Breast epithelium (tissue), 4 donors: ENCODE data around the gene TANK. TPM values are rescaled to one million over a fixed set of nuclear protein-coding genes. Genes with fewer than 3 reads are reported as not detected.

Experiments
- DNase-seq, 2 donors: peaks; one replicate each; pipeline ENCODE4 v3.0.0-alpha.2; 2019; ENCODE audit warnings: low spot score in 2 of 2
- H3K27ac ChIP-seq, 2 donors: fragments of 200-600 bp; sonication (generic) in 1 of 2; one replicate each; pipeline ENCODE4 v1.5.1; 2016 to 2019; ENCODE audit warnings: mild to moderate bottlenecking in 1 of 2
- H3K27me3 ChIP-seq, 2 donors: fragments of 200-600 bp; sonication (generic) in 1 of 2; one replicate each; pipeline versions ENCODE4 v1.5.1 to v1.6.0; 2017 to 2019; ENCODE audit warnings: control low read depth in 1 of 2, mild to moderate bottlenecking in 1 of 2
- H3K36me3 ChIP-seq: fragments of 200-600 bp; one replicate; pipeline ENCODE4 v1.5.1; 2019
- H3K4me1 ChIP-seq, 2 donors: fragments of 200-600 bp; sonication (generic); one replicate each; pipeline ENCODE4 v1.5.1; 2016 to 2019; ENCODE audit warnings: control low read depth in 1 of 2
- H3K4me3 ChIP-seq, 3 donors: fragments of 200-600 bp; sonication (generic); 1 replicate in 2 of 3; 2 replicates in 1 of 3; pipeline ENCODE4 v1.5.1; 2016 to 2019; ENCODE audit warnings: mild to moderate bottlenecking in 3 of 3, moderate library complexity in 2 of 3
- H3K9me3 ChIP-seq, 2 donors: fragments of 200-600 bp; sonication (generic) in 1 of 2; one replicate each; pipeline ENCODE4 v1.5.1; 2016 to 2019; ENCODE audit warnings: control low read depth in 1 of 2
- POLR2A ChIP-seq: fragments of 450-650 bp; IDR thresholded peaks from one replicate; pipeline ENCODE4 v1.6.1; 2016; ENCODE audit warnings: antibody characterized with exemption, mild to moderate bottlenecking, moderate library complexity
- POLR2AphosphoS5 ChIP-seq, 3 donors: sonication (generic); formaldehyde crosslinking; IDR thresholded peaks; one replicate each; pipeline ENCODE4 v1.6.1; 2017; ENCODE audit warnings: antibody characterized with exemption in 3 of 3
- intact Hi-C: fragments of 100-400 bp; cut with DNase I; formaldehyde crosslinking; loops from one replicate; pipeline ENCODE4 v1.15.1; 2023; ENCODE audit warnings: low total_unique reads
- total RNA-seq, 3 donors: library from RNA; depleted of rRNA; stranded (reverse); fragments of >200 nt; gene quantifications; one replicate each; pipeline ENCODE4 v1.1.0, GENCODE V29; 2016
- TF ChIP-seq, protein P1 (sequence below), 3 donors: fragments of 450-650 bp; IDR thresholded peaks; one replicate each; pipeline ENCODE4 v1.5.1; 2016 to 2017; ENCODE audit warnings: antibody characterized with exemption in 3 of 3, mild to moderate bottlenecking in 3 of 3, moderate library complexity in 3 of 3

Gene TANK
- total RNA-seq, 3 donors from 2014 or later, result 128 to 242 (median 166) TPM

DNA sequence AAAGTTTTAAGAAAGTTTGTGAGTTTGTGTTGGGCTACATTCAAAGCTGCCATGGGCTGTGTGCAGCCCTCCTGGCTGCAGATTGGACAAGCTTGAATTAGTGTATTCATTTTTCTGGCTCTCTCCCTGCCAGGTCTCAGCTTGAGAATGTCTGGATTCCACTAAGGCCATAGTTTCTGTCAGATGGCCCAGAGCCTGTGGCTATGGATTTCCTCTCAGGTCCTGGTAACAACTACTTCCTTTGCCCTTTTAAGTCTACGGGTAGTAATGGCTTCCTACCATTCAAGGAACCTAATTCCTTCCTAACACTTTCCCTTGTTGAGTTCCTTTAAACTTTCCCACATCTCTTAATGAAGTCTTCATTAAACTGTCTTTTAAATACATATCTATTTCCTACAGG, 123.7 kb downstream of the TANK start:
- H3K4me1 ChIP-seq, result no peaks in the 10 kb centered on the region
- TF ChIP-seq POLR2AphosphoS5 (IDR thresholded peaks at IDR 0.05) (no peak), POLR2A (no peak)
- TF ChIP-seq, protein P1, sequence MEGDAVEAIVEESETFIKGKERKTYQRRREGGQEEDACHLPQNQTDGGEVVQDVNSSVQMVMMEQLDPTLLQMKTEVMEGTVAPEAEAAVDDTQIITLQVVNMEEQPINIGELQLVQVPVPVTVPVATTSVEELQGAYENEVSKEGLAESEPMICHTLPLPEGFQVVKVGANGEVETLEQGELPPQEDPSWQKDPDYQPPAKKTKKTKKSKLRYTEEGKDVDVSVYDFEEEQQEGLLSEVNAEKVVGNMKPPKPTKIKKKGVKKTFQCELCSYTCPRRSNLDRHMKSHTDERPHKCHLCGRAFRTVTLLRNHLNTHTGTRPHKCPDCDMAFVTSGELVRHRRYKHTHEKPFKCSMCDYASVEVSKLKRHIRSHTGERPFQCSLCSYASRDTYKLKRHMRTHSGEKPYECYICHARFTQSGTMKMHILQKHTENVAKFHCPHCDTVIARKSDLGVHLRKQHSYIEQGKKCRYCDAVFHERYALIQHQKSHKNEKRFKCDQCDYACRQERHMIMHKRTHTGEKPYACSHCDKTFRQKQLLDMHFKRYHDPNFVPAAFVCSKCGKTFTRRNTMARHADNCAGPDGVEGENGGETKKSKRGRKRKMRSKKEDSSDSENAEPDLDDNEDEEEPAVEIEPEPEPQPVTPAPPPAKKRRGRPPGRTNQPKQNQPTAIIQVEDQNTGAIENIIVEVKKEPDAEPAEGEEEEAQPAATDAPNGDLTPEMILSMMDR (IDR thresholded peaks at IDR 0.05), result no peak
- H3K9me3 ChIP-seq, result no peaks in the 10 kb centered on the region
- no peaks in the 10 kb centered on the region for H3K36me3 ChIP-seq
- no peaks in the 10 kb centered on the region for H3K27me3 ChIP-seq
- H3K4me3 ChIP-seq, result no peak overlapping the region
- intact Hi-C loops, result no loop called here
- H3K27ac ChIP-seq, result no peak overlapping the region
- DNase-seq, result no peak

Other genes starting within 250 kb of the TANK start
- gene PSMD14, start 148.0 kb downstream of the TANK start, total RNA-seq, result 10 to 100 TPM; 38.3 to 50.1 (median 38.7) TPM